ENCODE data around the gene TOP2A. TPM values are rescaled to one million over a fixed set of nuclear protein-coding genes. Genes with fewer than 3 reads are reported as not detected.

The TOP2A gene
- total RNA-seq (2014; rRNA removed; shearing (Covaris generic); ENCODE audit: low replicate concordance), result 101 and 199 TPM in 2 replicates

- peak within 1 kb of the TSS; percentile 91 for H2AFZ ChIP-seq (ENCODE audit: low read length)
- H3K4me2 ChIP-seq (ENCODE audit: low read depth, low read length, poor library complexity, severe bottlenecking), result peak within 1 kb of the TSS; percentile 87
- peak within 1 kb of the TSS; percentile 75 for H3K27ac ChIP-seq (ENCODE audit: low read length)
- peaks cover 35% of the 10 kb centered on the region for H3K79me2 ChIP-seq (ENCODE audit: low read length)
- H3K4me1 ChIP-seq (ENCODE audit: low read length), result peaks cover 20% of the 10 kb centered on the region
- H3K9me3 ChIP-seq (ENCODE audit: low read length), result no peaks in the 10 kb centered on the region
- peak within 1 kb of the TSS; percentile 85 for H3K4me3 ChIP-seq (ENCODE audit: low read length)
- peak within 1 kb of the TSS; percentile 86 for H3K9ac ChIP-seq (ENCODE audit: low read length)
- peak; percentile 100 for DNase-seq
- no peaks in the 10 kb centered on the region for H3K9me2 ChIP-seq (replicated peaks; ENCODE audit: insufficient read depth, low read length)
- H4K20me1 ChIP-seq (ENCODE audit: insufficient read depth, low read depth, low read length), result no peaks in the 10 kb centered on the region
- peaks cover 24% of the 10 kb centered on the region; the same call in 1 of the 2 replicates for H3K36me3 ChIP-seq (ENCODE audit: insufficient read depth, low read length)
- no peaks in the 10 kb centered on the region for H3K27me3 ChIP-seq (ENCODE audit: low read length)
Observed at GRCh38 chr17:40417609-40418427, at the start of gene TOP2A. Gene TOP2A (minus strand): TSS chr17:40417896. CDS start chr17:40417791, 105 bp downstream.

GRCh38 chr17:40467281-40467867 lies 49.7 kb upstream of the TOP2A start:
- Histone ChIP-seq H3K9me2 (replicated peaks; ENCODE audit: insufficient read depth, low read length) (no peaks in the 10 kb centered on the region), H3K9ac (ENCODE audit: low read length) (no peak overlapping the region), H3K4me2 (ENCODE audit: low read depth, low read length, poor library complexity, severe bottlenecking) (no peak overlapping the region), H3K4me3 (ENCODE audit: low read length) (no peak overlapping the region), H3K36me3 (ENCODE audit: insufficient read depth, low read length) (no peaks in the 10 kb centered on the region), H4K20me1 (ENCODE audit: insufficient read depth, low read depth, low read length) (no peaks in the 10 kb centered on the region), H3K27ac (ENCODE audit: low read length) (no peak overlapping the region), H3K9me3 (ENCODE audit: low read length) (no peaks in the 10 kb centered on the region), H2AFZ (ENCODE audit: low read length) (no peak overlapping the region), H3K4me1 (ENCODE audit: low read length) (no peaks in the 10 kb centered on the region), H3K79me2 (ENCODE audit: low read length) (no peaks in the 10 kb centered on the region), H3K27me3 (ENCODE audit: low read length) (no peaks in the 10 kb centered on the region)
- DNase-seq, result no peak

GRCh38 chr17:40466298-40466971 lies 48.7 kb upstream of the TOP2A start:
- no peaks in the 10 kb centered on the region for H3K4me1 ChIP-seq (ENCODE audit: low read length)
- H3K9ac ChIP-seq (ENCODE audit: low read length), result no peak overlapping the region
- no peak overlapping the region for H3K4me2 ChIP-seq (ENCODE audit: low read depth, low read length, poor library complexity, severe bottlenecking)
- H3K27me3 ChIP-seq (ENCODE audit: low read length), result no peaks in the 10 kb centered on the region
- no peaks in the 10 kb centered on the region for H3K79me2 ChIP-seq (ENCODE audit: low read length)
- no peak for DNase-seq
- no peak overlapping the region for H3K4me3 ChIP-seq (ENCODE audit: low read length)
- H3K27ac ChIP-seq (ENCODE audit: low read length), result no peak overlapping the region
- no peaks in the 10 kb centered on the region for H3K36me3 ChIP-seq (ENCODE audit: insufficient read depth, low read length)
- no peaks in the 10 kb centered on the region for H3K9me2 ChIP-seq (replicated peaks; ENCODE audit: insufficient read depth, low read length)
- no peak overlapping the region for H2AFZ ChIP-seq (ENCODE audit: low read length)
- H3K9me3 ChIP-seq (ENCODE audit: low read length), result no peaks in the 10 kb centered on the region
- no peaks in the 10 kb centered on the region for H4K20me1 ChIP-seq (ENCODE audit: insufficient read depth, low read depth, low read length)

GRCh38 chr17:40464392-40464855 lies 46.7 kb upstream of the TOP2A start:
- Histone ChIP-seq H3K27me3 (ENCODE audit: low read length) (no peaks in the 10 kb centered on the region), H3K9me2 (replicated peaks; ENCODE audit: insufficient read depth, low read length) (no peaks in the 10 kb centered on the region), H3K4me2 (ENCODE audit: low read depth, low read length, poor library complexity, severe bottlenecking) (no peak overlapping the region), H3K4me3 (ENCODE audit: low read length) (no peak overlapping the region), H3K4me1 (ENCODE audit: low read length) (peaks cover 4% of the 10 kb centered on the region), H3K79me2 (ENCODE audit: low read length) (no peaks in the 10 kb centered on the region), H3K9me3 (ENCODE audit: low read length) (no peaks in the 10 kb centered on the region), H4K20me1 (ENCODE audit: insufficient read depth, low read depth, low read length) (no peaks in the 10 kb centered on the region), H3K27ac (ENCODE audit: low read length) (no peak overlapping the region), H3K36me3 (ENCODE audit: insufficient read depth, low read length) (no peaks in the 10 kb centered on the region), H2AFZ (ENCODE audit: low read length) (no peak overlapping the region), H3K9ac (ENCODE audit: low read length) (no peak overlapping the region)
- no peak for DNase-seq

- Histone ChIP-seq H4K20me1 (ENCODE audit: insufficient read depth, low read depth, low read length) (no peaks in the 10 kb centered on the region), H3K9me3 (ENCODE audit: low read length) (no peaks in the 10 kb centered on the region), H3K36me3 (ENCODE audit: insufficient read depth, low read length) (no peaks in the 10 kb centered on the region), H3K9ac (ENCODE audit: low read length) (no peak overlapping the region), H3K27ac (ENCODE audit: low read length) (no peak overlapping the region), H3K4me3 (ENCODE audit: low read length) (no peak overlapping the region), H3K4me1 (ENCODE audit: low read length) (peaks cover 4% of the 10 kb centered on the region), H3K9me2 (replicated peaks; ENCODE audit: insufficient read depth, low read length) (no peaks in the 10 kb centered on the region), H2AFZ (ENCODE audit: low read length) (no peak overlapping the region), H3K27me3 (ENCODE audit: low read length) (no peaks in the 10 kb centered on the region), H3K79me2 (ENCODE audit: low read length) (no peaks in the 10 kb centered on the region), H3K4me2 (ENCODE audit: low read depth, low read length, poor library complexity, severe bottlenecking) (no peak overlapping the region)
- DNase-seq, result no peak
Observed at GRCh38 chr17:40463122-40463550, 45.4 kb upstream of the TOP2A start.

GRCh38 chr17:40462343-40463121 lies 44.8 kb upstream of the TOP2A start:
- Histone ChIP-seq H3K4me2 (ENCODE audit: low read depth, low read length, poor library complexity, severe bottlenecking) (no peak overlapping the region), H2AFZ (ENCODE audit: low read length) (no peak overlapping the region), H3K9ac (ENCODE audit: low read length) (no peak overlapping the region)

GRCh38 chr17:40461732-40462342 lies 44.1 kb upstream of the TOP2A start:
- H3K36me3 ChIP-seq (ENCODE audit: insufficient read depth, low read length), result no peaks in the 10 kb centered on the region
- no peak overlapping the region for H3K9ac ChIP-seq (ENCODE audit: low read length)
- no peak overlapping the region for H2AFZ ChIP-seq (ENCODE audit: low read length)
- H3K79me2 ChIP-seq (ENCODE audit: low read length), result no peaks in the 10 kb centered on the region
- H3K27me3 ChIP-seq (ENCODE audit: low read length), result no peaks in the 10 kb centered on the region
- no peak overlapping the region for H3K27ac ChIP-seq (ENCODE audit: low read length)
- peaks cover 4% of the 10 kb centered on the region for H3K4me1 ChIP-seq (ENCODE audit: low read length)
- H4K20me1 ChIP-seq (ENCODE audit: insufficient read depth, low read depth, low read length), result 0 out of 2 replicates have a peak, but pooled peaks cover 3% of the 10 kb centered on the region
- no peaks in the 10 kb centered on the region for H3K9me2 ChIP-seq (replicated peaks; ENCODE audit: insufficient read depth, low read length)
- no peaks in the 10 kb centered on the region for H3K9me3 ChIP-seq (ENCODE audit: low read length)
- DNase-seq, result no peak
- no peak overlapping the region for H3K4me3 ChIP-seq (ENCODE audit: low read length)
- H3K4me2 ChIP-seq (ENCODE audit: low read depth, low read length, poor library complexity, severe bottlenecking), result no peak overlapping the region

More at GRCh38 chr17:40462343-40463121, 44.8 kb upstream of the TOP2A start:
- H3K36me3 ChIP-seq (ENCODE audit: insufficient read depth, low read length), result no peaks in the 10 kb centered on the region
- no peaks in the 10 kb centered on the region for H3K9me2 ChIP-seq (replicated peaks; ENCODE audit: insufficient read depth, low read length)
- H3K4me3 ChIP-seq (ENCODE audit: low read length), result no peak overlapping the region
- no peaks in the 10 kb centered on the region for H3K79me2 ChIP-seq (ENCODE audit: low read length)
- H3K27ac ChIP-seq (ENCODE audit: low read length), result no peak overlapping the region
- DNase-seq, result no peak
- H3K4me1 ChIP-seq (ENCODE audit: low read length), result peaks cover 4% of the 10 kb centered on the region
- no peaks in the 10 kb centered on the region for H4K20me1 ChIP-seq (ENCODE audit: insufficient read depth, low read depth, low read length)
- H3K27me3 ChIP-seq (ENCODE audit: low read length), result no peaks in the 10 kb centered on the region
- H3K9me3 ChIP-seq (ENCODE audit: low read length), result no peaks in the 10 kb centered on the region
